HG03097 (cell line): ENCODE measurements around the gene PUS3.

Experiments used
- ATAC-seq: cut with Tn5 transposase; IDR thresholded peaks from one replicate; pipeline ENCODE4 v1.9.1; 2021; ENCODE audit not compliant: unreplicated experiment, low FRiP score

PUS3 gene

GRCh38 chr11:125941619-125942611 lies 38.9 kb upstream of the PUS3 start:
- ATAC-seq: no peak

- no peak for ATAC-seq
Measured at GRCh38 chr11:125941267-125941618, 38.2 kb upstream of the PUS3 start.

- ATAC-seq: no peak
Measured at GRCh38 chr11:125940145-125940544, 37.1 kb upstream of the PUS3 start.

GRCh38 chr11:125939081-125939521 lies 36.1 kb upstream of the PUS3 start:
- no peak for ATAC-seq

- no peak for ATAC-seq
Measured at GRCh38 chr11:125938418-125938817, 35.4 kb upstream of the PUS3 start.

GRCh38 chr11:125935618-125936199 lies 32.7 kb upstream of the PUS3 start:
- ATAC-seq: no peak

- no peak for ATAC-seq
Measured at GRCh38 chr11:125935056-125935455, 32.0 kb upstream of the PUS3 start.

GRCh38 chr11:125934473-125934872 lies 31.5 kb upstream of the PUS3 start:
- no peak for ATAC-seq

GRCh38 chr11:125933030-125933813 lies 30.2 kb upstream of the PUS3 start:
- ATAC-seq: no peak

GRCh38 chr11:125932301-125932700 lies 29.3 kb upstream of the PUS3 start:
- ATAC-seq: no peak

- ATAC-seq: no peak
Measured at GRCh38 chr11:125931668-125932067, 28.7 kb upstream of the PUS3 start.

GRCh38 chr11:125931116-125931515 lies 28.1 kb upstream of the PUS3 start:
- no peak for ATAC-seq

GRCh38 chr11:125930076-125930450 lies 27.1 kb upstream of the PUS3 start:
- ATAC-seq: no peak

- no peak for ATAC-seq
Measured at GRCh38 chr11:125929445-125930075, 26.6 kb upstream of the PUS3 start.

GRCh38 chr11:125926682-125927081 lies 23.7 kb upstream of the PUS3 start:
- ATAC-seq: no peak

GRCh38 chr11:125925804-125926203 lies 22.8 kb upstream of the PUS3 start:
- no peak for ATAC-seq

- ATAC-seq: no peak
Measured at GRCh38 chr11:125925247-125925740, 22.3 kb upstream of the PUS3 start.

GRCh38 chr11:125924384-125925007 lies 21.5 kb upstream of the PUS3 start:
- ATAC-seq: no peak

GRCh38 chr11:125923633-125924032 lies 20.6 kb upstream of the PUS3 start:
- ATAC-seq: no peak

GRCh38 chr11:125923012-125923579 lies 20.1 kb upstream of the PUS3 start:
- ATAC-seq: no peak
